Measurements from ENCODE around the gene KTI12.

GRCh38 chr1:51982161-51982560, 51.4 kb downstream of the KTI12 start:
- TF ChIP-seq, protein P1, sequence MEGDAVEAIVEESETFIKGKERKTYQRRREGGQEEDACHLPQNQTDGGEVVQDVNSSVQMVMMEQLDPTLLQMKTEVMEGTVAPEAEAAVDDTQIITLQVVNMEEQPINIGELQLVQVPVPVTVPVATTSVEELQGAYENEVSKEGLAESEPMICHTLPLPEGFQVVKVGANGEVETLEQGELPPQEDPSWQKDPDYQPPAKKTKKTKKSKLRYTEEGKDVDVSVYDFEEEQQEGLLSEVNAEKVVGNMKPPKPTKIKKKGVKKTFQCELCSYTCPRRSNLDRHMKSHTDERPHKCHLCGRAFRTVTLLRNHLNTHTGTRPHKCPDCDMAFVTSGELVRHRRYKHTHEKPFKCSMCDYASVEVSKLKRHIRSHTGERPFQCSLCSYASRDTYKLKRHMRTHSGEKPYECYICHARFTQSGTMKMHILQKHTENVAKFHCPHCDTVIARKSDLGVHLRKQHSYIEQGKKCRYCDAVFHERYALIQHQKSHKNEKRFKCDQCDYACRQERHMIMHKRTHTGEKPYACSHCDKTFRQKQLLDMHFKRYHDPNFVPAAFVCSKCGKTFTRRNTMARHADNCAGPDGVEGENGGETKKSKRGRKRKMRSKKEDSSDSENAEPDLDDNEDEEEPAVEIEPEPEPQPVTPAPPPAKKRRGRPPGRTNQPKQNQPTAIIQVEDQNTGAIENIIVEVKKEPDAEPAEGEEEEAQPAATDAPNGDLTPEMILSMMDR (tag by site-specific recombination; IDR thresholded peaks at IDR 0.05), result no peak
- TF ChIP-seq ZNF133 (tag by site-specific recombination; IDR thresholded peaks at IDR 0.05), result no peak
- TF ChIP-seq ZNF549 (tag by site-specific recombination; IDR thresholded peaks at IDR 0.05), result no peak
